GM23248 (cell line): ENCODE data around the gene MYH14.

Experiments
- EZH2 ChIP-seq: fragments of 200-600 bp; sonication (generic); IDR thresholded peaks from 2 replicates; pipeline ENCODE4 v1.6.1; 2018; ENCODE audit warnings: antibody characterized with exemption, mild to moderate bottlenecking; ENCODE audit not compliant: insufficient read depth, poor library complexity, severe bottlenecking
- EZH2phosphoT487 ChIP-seq: fragments of 200-600 bp; sonication (generic); IDR thresholded peaks from 2 replicates; pipeline ENCODE4 v1.6.1; 2018; ENCODE audit warnings: antibody characterized with exemption, moderate library complexity, mild to moderate bottlenecking, low read depth; ENCODE audit not compliant: insufficient read depth

DNA sequence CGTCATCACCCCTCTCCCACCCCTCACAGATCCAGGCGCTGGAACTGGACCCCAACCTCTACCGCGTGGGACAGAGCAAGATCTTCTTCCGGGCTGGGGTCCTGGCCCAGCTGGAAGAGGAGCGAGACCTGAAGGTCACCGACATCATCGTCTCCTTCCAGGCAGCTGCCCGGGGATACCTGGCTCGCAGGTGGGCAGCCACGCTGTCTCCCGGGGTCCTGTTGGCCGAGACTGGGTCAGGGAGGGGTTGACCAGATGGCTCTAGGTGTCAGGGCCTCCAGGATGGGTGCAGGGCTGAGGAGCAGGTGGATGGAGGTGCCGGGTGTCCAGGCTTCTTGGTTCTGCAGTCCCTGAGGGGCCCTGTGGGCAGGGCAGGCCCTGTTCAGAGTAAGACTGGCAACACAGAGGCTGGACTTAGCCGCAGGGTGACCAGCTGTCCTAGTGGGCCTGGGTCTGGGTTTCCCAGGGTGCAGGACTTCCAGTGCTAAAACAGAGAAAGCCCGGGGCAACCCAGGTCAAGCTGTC, 58.1 kb downstream of the MYH14 start:
- TF ChIP-seq EZH2 (no peak), EZH2phosphoT487 (no peak)
